ENCODE results near the gene PTPRG. TPM values are rescaled to one million over a fixed set of nuclear protein-coding genes. Genes with fewer than 3 reads are reported as not detected.

PTPRG gene
- total and polyA plus RNA-seq, 10 of the 15 experiments (the other 5 are each of a cell fraction or from before 2014, with no cell fraction given), result 0.29 to 20.7 (median 1.4) TPM

DNA sequence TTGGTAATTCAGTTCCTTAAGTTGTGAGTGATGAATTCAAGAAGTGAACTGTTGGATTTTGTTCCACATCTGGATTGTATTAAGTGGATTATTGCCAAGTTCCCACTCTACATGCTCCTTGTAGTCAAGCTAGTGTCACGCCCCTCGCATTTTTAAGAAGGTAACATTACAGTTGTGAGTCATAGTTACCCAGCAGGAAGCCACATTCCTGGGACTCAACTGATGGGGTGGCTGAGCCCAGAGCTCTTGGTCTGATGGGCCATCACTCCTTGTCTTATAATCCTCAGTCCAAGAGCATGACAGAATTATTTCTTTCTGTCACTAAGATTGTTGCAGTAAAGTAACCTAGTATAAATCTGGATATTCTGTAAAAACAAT is 102.7 kb downstream of the PTPRG start:
- ChIA-PET CTCF (interaction anchor here (1.0 to 1.5 kb wide), 3 partner anchors 19 to 523 kb away, joined by 3 read pairs; no protein-coding TSS in a partner anchor), RAD21 (ENCODE audit: unreplicated experiment) (interaction anchor here (1.0 to 1.3 kb wide), 3 partner anchors 60 to 525 kb away, joined by 3 to 4 read pairs (median 3); no protein-coding TSS in a partner anchor), POLR2A (interaction anchor here (1.5 kb wide), 1 partner anchor 13 kb away, joined by 3 read pairs; no protein-coding TSS in a partner anchor), SMC1A (ENCODE audit: uncharacterized antibody, unreplicated experiment) (interaction anchor here (0.9 to 2.4 kb wide), 5 partner anchors 22 to 208 kb away, joined by 3 to 9 read pairs (median 3); no protein-coding TSS in a partner anchor)
- Histone ChIP-seq H3K4me2 (ENCODE audit: control insufficient read depth, insufficient read depth) (no peak overlapping the region), H2AFZ (ENCODE audit: control insufficient read depth, low read depth, low read length) (no peak overlapping the region), H3K36me3 (ENCODE audit: control insufficient read depth in 2 of 2, insufficient read depth in 2 of 2, low read length in 1 of 2) (no peaks in the 10 kb centered on the region), H3K27me3 (replicated peaks in 1 of 2; ENCODE audit: control insufficient read depth in 2 of 2, insufficient read depth in 2 of 2, low read length in 1 of 2) (no peaks in the 10 kb centered on the region), H3K27ac (ENCODE audit: control insufficient read depth, insufficient read depth) (no peak overlapping the region), H3K4me3 (no peak overlapping the region), H4K20me1 (ENCODE audit: control insufficient read depth, insufficient read depth) (no peaks in the 10 kb centered on the region), H3K9me3 (replicated peaks; ENCODE audit: control insufficient read depth, insufficient read depth, low read length) (no peaks in the 10 kb centered on the region), H3K4me1 (ENCODE audit: control insufficient read depth, insufficient read depth, low read length) (no peaks in the 10 kb centered on the region), H3K9ac (ENCODE audit: control insufficient read depth, insufficient read depth, low read length) (no peak overlapping the region), H3K79me2 (ENCODE audit: control insufficient read depth, insufficient read depth, low read length) (no peaks in the 10 kb centered on the region)
- FAIRE-seq (no peak), ATAC-seq (peak; percentile 25), DNase-seq (ENCODE audit: low read depth, low spot score) (no peak)
- no TSS peak for BruUV-seq (replicated peaks)
- TF ChIP-seq ASH2L (IDR thresholded peaks at IDR 0.05; ENCODE audit: borderline replicate concordance, low read depth) (no peak), SPI1 (IDR thresholded peaks at IDR 0.05; ENCODE audit: borderline replicate concordance, insufficient read depth, low read depth, low read length) (no peak), CEBPB (IDR thresholded peaks at IDR 0.05; ENCODE audit: borderline replicate concordance in 1 of 2, low read depth in 2 of 2, low read length in 2 of 2) (no peak), NFXL1 (IDR thresholded peaks at IDR 0.05; ENCODE audit: borderline replicate concordance) (no peak), WRNIP1 (IDR thresholded peaks at IDR 0.05; ENCODE audit: borderline replicate concordance, low read depth, low read length) (no peak), IKZF1 (conservative IDR thresholded peaks at IDR 0.05) (0 out of 2 replicates have a peak, but pooled peaks have one; percentile 18), SREBF2 (IDR thresholded peaks at IDR 0.05; ENCODE audit: low read length) (no peak), SMAD1 (IDR thresholded peaks at IDR 0.05; ENCODE audit: low read depth, partially characterized antibody) (no peak)
- TF ChIP-seq, protein P1, sequence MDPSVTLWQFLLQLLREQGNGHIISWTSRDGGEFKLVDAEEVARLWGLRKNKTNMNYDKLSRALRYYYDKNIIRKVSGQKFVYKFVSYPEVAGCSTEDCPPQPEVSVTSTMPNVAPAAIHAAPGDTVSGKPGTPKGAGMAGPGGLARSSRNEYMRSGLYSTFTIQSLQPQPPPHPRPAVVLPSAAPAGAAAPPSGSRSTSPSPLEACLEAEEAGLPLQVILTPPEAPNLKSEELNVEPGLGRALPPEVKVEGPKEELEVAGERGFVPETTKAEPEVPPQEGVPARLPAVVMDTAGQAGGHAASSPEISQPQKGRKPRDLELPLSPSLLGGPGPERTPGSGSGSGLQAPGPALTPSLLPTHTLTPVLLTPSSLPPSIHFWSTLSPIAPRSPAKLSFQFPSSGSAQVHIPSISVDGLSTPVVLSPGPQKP (IDR thresholded peaks at IDR 0.05; ENCODE audit: low read depth, low read length), result no peak
- in situ Hi-C loops (cut with MboI), result no loop called here
- WGBS (ENCODE audit: insufficient coverage, insufficient replicate concordance, low lambda C conversion rate, missing lambda C conversion rate), result 19% methylated on average over 2 of the region's 2 CpGs
- intact Hi-C loops (cut with micrococcal nuclease; ENCODE audit: unreplicated experiment), result no loop called here
